Measurements from ENCODE around the gene JAKMIP2. TPM values are rescaled to one million over a fixed set of nuclear protein-coding genes. Genes with fewer than 3 reads are reported as not detected.

The JAKMIP2 gene
- total RNA-seq, 1 experiment from 2014 or later, result 10.9 TPM

DNA sequence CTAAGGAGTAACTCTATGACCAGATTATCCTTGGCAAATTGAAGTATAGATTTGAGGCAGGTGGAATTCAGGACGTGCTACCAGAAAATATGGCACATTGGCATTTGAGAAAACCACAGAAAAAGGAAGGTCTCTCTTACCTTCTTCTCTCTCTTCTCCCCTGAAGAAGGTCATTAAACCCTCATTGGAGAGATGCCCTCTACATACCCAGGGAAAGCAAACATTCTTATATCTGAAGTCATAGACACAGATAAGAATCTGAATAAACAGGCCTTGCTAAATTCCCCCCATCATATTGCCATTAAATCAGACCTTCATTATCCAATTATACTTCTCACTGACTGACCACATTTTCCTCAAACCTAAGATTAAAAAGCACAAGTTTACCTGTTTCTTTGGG, 31.2 kb upstream of the JAKMIP2 start (continued):
- TF ChIP-seq, protein P1, sequence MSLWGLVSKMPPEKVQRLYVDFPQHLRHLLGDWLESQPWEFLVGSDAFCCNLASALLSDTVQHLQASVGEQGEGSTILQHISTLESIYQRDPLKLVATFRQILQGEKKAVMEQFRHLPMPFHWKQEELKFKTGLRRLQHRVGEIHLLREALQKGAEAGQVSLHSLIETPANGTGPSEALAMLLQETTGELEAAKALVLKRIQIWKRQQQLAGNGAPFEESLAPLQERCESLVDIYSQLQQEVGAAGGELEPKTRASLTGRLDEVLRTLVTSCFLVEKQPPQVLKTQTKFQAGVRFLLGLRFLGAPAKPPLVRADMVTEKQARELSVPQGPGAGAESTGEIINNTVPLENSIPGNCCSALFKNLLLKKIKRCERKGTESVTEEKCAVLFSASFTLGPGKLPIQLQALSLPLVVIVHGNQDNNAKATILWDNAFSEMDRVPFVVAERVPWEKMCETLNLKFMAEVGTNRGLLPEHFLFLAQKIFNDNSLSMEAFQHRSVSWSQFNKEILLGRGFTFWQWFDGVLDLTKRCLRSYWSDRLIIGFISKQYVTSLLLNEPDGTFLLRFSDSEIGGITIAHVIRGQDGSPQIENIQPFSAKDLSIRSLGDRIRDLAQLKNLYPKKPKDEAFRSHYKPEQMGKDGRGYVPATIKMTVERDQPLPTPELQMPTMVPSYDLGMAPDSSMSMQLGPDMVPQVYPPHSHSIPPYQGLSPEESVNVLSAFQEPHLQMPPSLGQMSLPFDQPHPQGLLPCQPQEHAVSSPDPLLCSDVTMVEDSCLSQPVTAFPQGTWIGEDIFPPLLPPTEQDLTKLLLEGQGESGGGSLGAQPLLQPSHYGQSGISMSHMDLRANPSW (CRISPR knock-in tag; conservative IDR thresholded peaks at IDR 0.05; ENCODE audit: low read depth), result no peak
- TF ChIP-seq KAT7 (CRISPR knock-in tag; IDR thresholded peaks at IDR 0.05; ENCODE audit: borderline replicate concordance) (no peak), NR3C1 (CRISPR knock-in tag; conservative IDR thresholded peaks at IDR 0.05; ENCODE audit: low read depth) (no peak), E2F5 (CRISPR knock-in tag; IDR thresholded peaks at IDR 0.05) (no peak), OVOL2 (CRISPR knock-in tag; IDR thresholded peaks at IDR 0.05; ENCODE audit: borderline replicate concordance) (no peak), FOXP4 (CRISPR knock-in tag; IDR thresholded peaks at IDR 0.05) (no peak), CBFB (CRISPR knock-in tag; IDR thresholded peaks at IDR 0.05; ENCODE audit: low read depth) (no peak), CREM (CRISPR knock-in tag; IDR thresholded peaks at IDR 0.05) (no peak), ESRRA (CRISPR knock-in tag; IDR thresholded peaks at IDR 0.05; ENCODE audit: borderline replicate concordance) (no peak), ZBTB43 (CRISPR knock-in tag; IDR thresholded peaks at IDR 0.05) (no peak)
- TF ChIP-seq, protein P2, sequence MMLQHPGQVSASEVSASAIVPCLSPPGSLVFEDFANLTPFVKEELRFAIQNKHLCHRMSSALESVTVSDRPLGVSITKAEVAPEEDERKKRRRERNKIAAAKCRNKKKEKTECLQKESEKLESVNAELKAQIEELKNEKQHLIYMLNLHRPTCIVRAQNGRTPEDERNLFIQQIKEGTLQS (CRISPR knock-in tag; conservative IDR thresholded peaks at IDR 0.05), result no peak

- ATAC-seq, result no peak; the same call in 1 of the 2 replicates
- TF ChIP-seq ZBTB43 (CRISPR knock-in tag; IDR thresholded peaks at IDR 0.05), result no peak
- no peak for TF ChIP-seq OVOL2 (CRISPR knock-in tag; IDR thresholded peaks at IDR 0.05; ENCODE audit: borderline replicate concordance)
- TF ChIP-seq, protein P1 (CRISPR knock-in tag; conservative IDR thresholded peaks at IDR 0.05; ENCODE audit: low read depth), result no peak
- TF ChIP-seq NR3C1 (CRISPR knock-in tag; conservative IDR thresholded peaks at IDR 0.05; ENCODE audit: low read depth), result no peak
- no peak for TF ChIP-seq TCF7 (CRISPR knock-in tag; IDR thresholded peaks at IDR 0.05; ENCODE audit: low read depth)
- TF ChIP-seq ETV6 (CRISPR knock-in tag; IDR thresholded peaks at IDR 0.05), result no peak
- TF ChIP-seq CBFB (CRISPR knock-in tag; IDR thresholded peaks at IDR 0.05; ENCODE audit: low read depth), result no peak
- TF ChIP-seq KAT7 (CRISPR knock-in tag; IDR thresholded peaks at IDR 0.05; ENCODE audit: borderline replicate concordance), result no peak
- TF ChIP-seq NFE2L1 (CRISPR knock-in tag; IDR thresholded peaks at IDR 0.05), result no peak
- no peak for TF ChIP-seq ZNF263 (CRISPR knock-in tag; IDR thresholded peaks at IDR 0.05; ENCODE audit: low read depth)
- no peak for DNase-seq (ENCODE audit: low spot score)
- Mint-ChIP-seq H3K36me3 (0 out of 2 replicates have a peak, but pooled peaks cover under 1% of the 10 kb centered on the region), H3K9me3 (peaks cover under 1% of the 10 kb centered on the region), H3K4me1 (peaks cover 4% of the 10 kb centered on the region; the same call in 1 of the 2 replicates), H3K27me3 (ENCODE audit: low read depth) (no peaks in the 10 kb centered on the region; the same call in 1 of the 2 replicates), H3K27ac (no peak overlapping the region), H3K4me3 (no peak overlapping the region)
- ChIA-PET POLR2A (no interaction called here), CTCF (no interaction called here)
Measured at GRCh38 chr5:147809830-147810666, 27.5 kb upstream of the JAKMIP2 start.
